Measurements from ENCODE around the gene GH1. TPM values are rescaled to one million over a fixed set of nuclear protein-coding genes. Genes with fewer than 3 reads are reported as not detected.
"Not testable (repeated sequence)": the region's sequence is repeated elsewhere in the genome, so short reads cannot be mapped to it uniquely, and the experiment has no call there.

Gene GH1
- total RNA-seq: 0.33 TPM
- polyA plus RNA-seq: 3.1 TPM
- long read RNA-seq, donor 1: 0 reads
- long read RNA-seq, donor 2: 0 reads
- long read RNA-seq, donor 3: 0 reads
- long read RNA-seq, donor 4: 0 reads
- long read RNA-seq, donor 5, partial matches to known transcripts: 0 of 1 reads
- long read RNA-seq, donor 5, other reads (novel, unspliced or antisense): 0 of 1 reads
- long read RNA-seq, donor 6: 0 reads
- long read RNA-seq, donor 7: 0 reads
- long read RNA-seq, donor 8: 0 reads
- long read RNA-seq, donor 9: 0 reads
- long read RNA-seq, donor 10: 0 reads

DNA sequence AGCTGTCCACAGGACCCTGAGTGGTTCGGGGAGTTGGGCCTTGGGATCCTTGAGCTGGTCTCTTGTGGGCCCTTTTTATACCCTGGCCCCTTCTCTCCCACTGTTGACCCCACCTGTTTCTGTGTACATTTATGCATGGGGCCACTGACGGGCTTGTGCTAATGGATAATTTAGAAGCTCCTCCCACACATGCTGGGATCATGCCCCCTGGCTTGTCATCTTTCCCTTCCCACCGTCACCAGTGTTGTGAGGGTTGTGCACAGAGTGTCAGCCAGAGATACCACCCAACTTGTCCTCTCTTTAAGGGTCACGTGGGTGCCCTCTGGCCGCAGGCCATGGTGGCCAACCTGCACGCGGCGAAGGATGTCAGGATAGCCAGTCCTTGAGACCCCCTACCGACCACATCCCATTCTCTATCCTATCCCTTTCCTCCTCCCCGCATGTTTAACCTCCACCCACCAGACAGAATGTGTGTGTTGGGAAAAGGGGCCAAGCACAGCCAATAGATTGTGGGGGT, at the start of gene GH1:
GH1 (minus strand) TSS at position 51 of the 517 bp plus-strand sequence. CDS start 63 bp downstream, outside the sequence.
- H3K36me3 ChIP-seq (ENCODE audit: control insufficient read depth in 2 of 2, insufficient read depth in 2 of 2, low read length in 1 of 2); H3K4me1 ChIP-seq (ENCODE audit: control insufficient read depth in 2 of 2, insufficient read depth in 2 of 2, low read length in 2 of 2); H3K27me3 ChIP-seq (ENCODE audit: control insufficient read depth in 2 of 2, insufficient read depth in 1 of 2, low read length in 1 of 2); DNase-seq (ENCODE audit: low read depth in 6 of 9, low spot score in 9 of 9); H3K27ac ChIP-seq (ENCODE audit: low read depth in 1 of 2, low read length in 1 of 2); H3K4me3 ChIP-seq (ENCODE audit: low read length in 2 of 2); H3K9me3 ChIP-seq (ENCODE audit: control insufficient read depth in 2 of 2, insufficient read depth in 1 of 2, low read length in 1 of 2): not testable (repeated sequence)
- WGBS: 64% methylated on average over 10 of the region's 10 CpGs

GRCh38 chr17:63967953-63968352, 49.3 kb upstream of the GH1 start:
- peaks cover 0 to 13% of the 10 kb centered on the region in 2 donors for H3K4me1 ChIP-seq (ENCODE audit: control insufficient read depth in 2 of 2, insufficient read depth in 2 of 2, low read length in 2 of 2)
- H3K4me3 ChIP-seq (ENCODE audit: low read length in 2 of 2): no peak overlapping the region
- H3K9me3 ChIP-seq (ENCODE audit: control insufficient read depth in 2 of 2, insufficient read depth in 1 of 2, low read length in 1 of 2): no peaks in the 10 kb centered on the region
- DNase-seq (ENCODE audit: low read depth in 6 of 9, low spot score in 9 of 9): no peak
- 97% methylated on average over 19 of the region's 19 CpGs for WGBS
- no peak overlapping the region for H3K27ac ChIP-seq (ENCODE audit: low read depth in 1 of 2, low read length in 1 of 2)
- H3K36me3 ChIP-seq (ENCODE audit: control insufficient read depth in 2 of 2, insufficient read depth in 2 of 2, low read length in 1 of 2): no peaks in the 10 kb centered on the region
- H3K27me3 ChIP-seq (ENCODE audit: control insufficient read depth in 2 of 2, insufficient read depth in 1 of 2, low read length in 1 of 2): no peaks in the 10 kb centered on the region

- no peaks in the 10 kb centered on the region for H3K36me3 ChIP-seq (ENCODE audit: control insufficient read depth in 2 of 2, insufficient read depth in 2 of 2, low read length in 1 of 2)
- 92% methylated on average over 11 of the region's 11 CpGs for WGBS
- H3K27me3 ChIP-seq (ENCODE audit: control insufficient read depth in 2 of 2, insufficient read depth in 1 of 2, low read length in 1 of 2): no peaks in the 10 kb centered on the region
- peaks cover 0 to 13% of the 10 kb centered on the region in 2 donors for H3K4me1 ChIP-seq (ENCODE audit: control insufficient read depth in 2 of 2, insufficient read depth in 2 of 2, low read length in 2 of 2)
- peak overlapping the region in 1 of 2 donors; percentile 5 for H3K27ac ChIP-seq (ENCODE audit: low read depth in 1 of 2, low read length in 1 of 2)
- peak in 2 of 9 donors; percentile 42 to 71 for DNase-seq (ENCODE audit: low read depth in 6 of 9, low spot score in 9 of 9)
- no peaks in the 10 kb centered on the region for H3K9me3 ChIP-seq (ENCODE audit: control insufficient read depth in 2 of 2, insufficient read depth in 1 of 2, low read length in 1 of 2)
- no peak overlapping the region for H3K4me3 ChIP-seq (ENCODE audit: low read length in 2 of 2)
Observed at GRCh38 chr17:63966646-63967264, 48.1 kb upstream of the GH1 start.

- peaks cover 0 to 5% of the 10 kb centered on the region in 2 donors for H3K9me3 ChIP-seq (ENCODE audit: control insufficient read depth in 2 of 2, insufficient read depth in 1 of 2, low read length in 1 of 2)
- H3K4me1 ChIP-seq (ENCODE audit: control insufficient read depth in 2 of 2, insufficient read depth in 2 of 2, low read length in 2 of 2): peaks cover 0 to 23% of the 10 kb centered on the region in 2 donors
- H3K27me3 ChIP-seq (ENCODE audit: control insufficient read depth in 2 of 2, insufficient read depth in 1 of 2, low read length in 1 of 2): no peaks in the 10 kb centered on the region
- no peak for DNase-seq (ENCODE audit: low read depth in 6 of 9, low spot score in 9 of 9)
- no peak overlapping the region for H3K4me3 ChIP-seq (ENCODE audit: low read length in 2 of 2)
- H3K36me3 ChIP-seq (ENCODE audit: control insufficient read depth in 2 of 2, insufficient read depth in 2 of 2, low read length in 1 of 2): no peaks in the 10 kb centered on the region
- WGBS: 97% methylated on average over 4 of the region's 4 CpGs
- no peak overlapping the region for H3K27ac ChIP-seq (ENCODE audit: low read depth in 1 of 2, low read length in 1 of 2)
Observed at GRCh38 chr17:63963123-63963522, 44.5 kb upstream of the GH1 start.

DNA sequence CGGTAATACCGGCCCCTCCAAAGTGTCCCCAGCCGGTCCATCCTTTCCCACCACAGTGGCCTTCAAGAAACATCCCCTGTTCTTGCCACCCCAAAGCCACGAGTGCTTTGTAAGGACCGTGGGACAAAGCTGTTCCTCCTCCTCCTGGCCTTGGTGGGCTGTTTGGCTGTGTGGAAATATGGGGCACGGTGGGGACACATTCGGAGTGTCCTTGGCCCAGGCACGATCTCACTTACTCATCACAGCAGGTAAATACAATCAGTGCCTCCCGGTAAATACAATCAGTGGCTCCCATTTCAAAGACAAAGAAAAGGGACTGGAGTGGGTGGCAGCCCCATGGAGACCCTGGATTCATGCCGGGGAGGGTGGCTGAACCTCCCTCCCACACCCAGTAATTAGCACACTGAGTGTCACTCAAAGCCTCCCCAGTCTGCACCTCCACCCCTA, 43.7 kb upstream of the GH1 start:
- peaks cover 0 to 21% of the 10 kb centered on the region in 2 donors for H3K4me1 ChIP-seq (ENCODE audit: control insufficient read depth in 2 of 2, insufficient read depth in 2 of 2, low read length in 2 of 2)
- no peaks in the 10 kb centered on the region for H3K36me3 ChIP-seq (ENCODE audit: control insufficient read depth in 2 of 2, insufficient read depth in 2 of 2, low read length in 1 of 2)
- H3K27me3 ChIP-seq (ENCODE audit: control insufficient read depth in 2 of 2, insufficient read depth in 1 of 2, low read length in 1 of 2): no peaks in the 10 kb centered on the region
- H3K9me3 ChIP-seq (ENCODE audit: control insufficient read depth in 2 of 2, insufficient read depth in 1 of 2, low read length in 1 of 2): peaks cover 0 to 5% of the 10 kb centered on the region in 2 donors
- no peak for DNase-seq (ENCODE audit: low read depth in 6 of 9, low spot score in 9 of 9)
- peak overlapping the region in 1 of 2 donors; percentile 18 for H3K27ac ChIP-seq (ENCODE audit: low read depth in 1 of 2, low read length in 1 of 2)
- no peak overlapping the region for H3K4me3 ChIP-seq (ENCODE audit: low read length in 2 of 2)
- WGBS: 92% methylated on average over 10 of the region's 10 CpGs

GRCh38 chr17:63961355-63962212, 42.9 kb upstream of the GH1 start:
- peak in 6 of 9 donors; percentile 23 to 66 (median 44) for DNase-seq (ENCODE audit: low read depth in 6 of 9, low spot score in 9 of 9)
- Histone ChIP-seq H3K4me1 (ENCODE audit: control insufficient read depth in 2 of 2, insufficient read depth in 2 of 2, low read length in 2 of 2) (peaks cover 0 to 15% of the 10 kb centered on the region in 2 donors), H3K36me3 (ENCODE audit: control insufficient read depth in 2 of 2, insufficient read depth in 2 of 2, low read length in 1 of 2) (no peaks in the 10 kb centered on the region), H3K9me3 (ENCODE audit: control insufficient read depth in 2 of 2, insufficient read depth in 1 of 2, low read length in 1 of 2) (peaks cover 0 to 5% of the 10 kb centered on the region in 2 donors), H3K4me3 (ENCODE audit: low read length in 2 of 2) (no peak overlapping the region), H3K27ac (ENCODE audit: low read depth in 1 of 2, low read length in 1 of 2) (no peak overlapping the region), H3K27me3 (ENCODE audit: control insufficient read depth in 2 of 2, insufficient read depth in 1 of 2, low read length in 1 of 2) (no peaks in the 10 kb centered on the region)
- WGBS: 54% methylated on average over 37 of the region's 37 CpGs

DNA sequence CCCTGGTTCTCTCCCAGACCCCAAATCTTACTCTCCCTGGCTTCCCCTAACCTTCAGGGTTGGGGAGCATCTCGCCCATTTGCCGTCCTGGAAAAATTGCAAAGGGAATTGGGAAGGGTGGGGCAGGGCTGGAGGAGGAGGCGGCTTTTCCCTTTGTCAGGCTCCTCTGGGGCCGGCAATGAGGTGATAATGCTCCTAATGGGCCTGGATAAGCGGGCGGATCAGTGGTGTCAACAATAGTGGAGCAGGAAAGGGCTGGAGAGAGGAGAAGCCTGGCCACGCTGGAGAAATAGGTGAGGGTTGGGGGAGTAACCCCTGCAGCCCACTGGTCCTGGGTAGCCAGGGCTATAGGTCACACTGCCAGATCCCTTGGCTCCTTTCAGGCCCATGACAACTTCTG, 41.8 kb upstream of the GH1 start:
- Histone ChIP-seq H3K4me3 (ENCODE audit: low read length in 2 of 2) (no peak overlapping the region), H3K27me3 (ENCODE audit: control insufficient read depth in 2 of 2, insufficient read depth in 1 of 2, low read length in 1 of 2) (no peaks in the 10 kb centered on the region), H3K36me3 (ENCODE audit: control insufficient read depth in 2 of 2, insufficient read depth in 2 of 2, low read length in 1 of 2) (no peaks in the 10 kb centered on the region), H3K9me3 (ENCODE audit: control insufficient read depth in 2 of 2, insufficient read depth in 1 of 2, low read length in 1 of 2) (peaks cover 0 to 5% of the 10 kb centered on the region in 2 donors), H3K27ac (ENCODE audit: low read depth in 1 of 2, low read length in 1 of 2) (no peak overlapping the region), H3K4me1 (ENCODE audit: control insufficient read depth in 2 of 2, insufficient read depth in 2 of 2, low read length in 2 of 2) (peaks cover 5 to 18% of the 10 kb centered on the region in 2 donors)
- DNase-seq (ENCODE audit: low read depth in 6 of 9, low spot score in 9 of 9): no peak
- 96% methylated on average over 7 of the region's 7 CpGs for WGBS

- Histone ChIP-seq H3K36me3 (ENCODE audit: control insufficient read depth in 2 of 2, insufficient read depth in 2 of 2, low read length in 1 of 2) (no peaks in the 10 kb centered on the region), H3K4me3 (ENCODE audit: low read length in 2 of 2) (no peak overlapping the region), H3K9me3 (ENCODE audit: control insufficient read depth in 2 of 2, insufficient read depth in 1 of 2, low read length in 1 of 2) (peaks cover 0 to 5% of the 10 kb centered on the region in 2 donors), H3K4me1 (ENCODE audit: control insufficient read depth in 2 of 2, insufficient read depth in 2 of 2, low read length in 2 of 2) (peaks cover 5 to 22% of the 10 kb centered on the region in 2 donors), H3K27me3 (ENCODE audit: control insufficient read depth in 2 of 2, insufficient read depth in 1 of 2, low read length in 1 of 2) (no peaks in the 10 kb centered on the region), H3K27ac (ENCODE audit: low read depth in 1 of 2, low read length in 1 of 2) (no peak overlapping the region)
- WGBS: 92% methylated on average over 9 of the region's 9 CpGs
- DNase-seq (ENCODE audit: low read depth in 6 of 9, low spot score in 9 of 9): no peak
Observed at GRCh38 chr17:63960006-63960405, 41.4 kb upstream of the GH1 start.

All from thymus (tissue), 14 donors.